H4 (cell line): Measurements from ENCODE around the gene RALGAPA2. TPM values are rescaled to one million over a fixed set of nuclear protein-coding genes. Genes with fewer than 3 reads are reported as not detected.
A peak's percentile ranks its signal among the peaks of the same experiment; 100 is the strongest.

Experiments used
- DNase-seq: peaks from one replicate; pipeline ENCODE4 v3.0.0-alpha.2; 2015; ENCODE audit warnings: low spot score
- total RNA-seq: library from RNA; depleted of rRNA; stranded (reverse); fragments of >200 nt; shearing (Covaris generic); gene quantifications from 2 replicates; pipeline ENCODE4 v1.2.3, GENCODE V29; 2014

Gene RALGAPA2
- total RNA-seq, 1 experiment from 2014 or later, result 4.5 TPM

- no peak for DNase-seq
Measured at GRCh38 chr20:20437314-20437713, 275.1 kb downstream of the RALGAPA2 start.

- no peak for DNase-seq
Measured at GRCh38 chr20:20436689-20437088, 275.8 kb downstream of the RALGAPA2 start.

GRCh38 chr20:20435453-20435852, 277.0 kb downstream of the RALGAPA2 start:
- no peak for DNase-seq

- DNase-seq, result no peak
Measured at GRCh38 chr20:20432618-20433286, 279.7 kb downstream of the RALGAPA2 start.

GRCh38 chr20:20430066-20430465, 282.4 kb downstream of the RALGAPA2 start:
- DNase-seq, result no peak

GRCh38 chr20:20428067-20428466, 284.4 kb downstream of the RALGAPA2 start:
- DNase-seq, result no peak

- no peak for DNase-seq
Measured at GRCh38 chr20:20427227-20427864, 285.1 kb downstream of the RALGAPA2 start.

GRCh38 chr20:20426655-20426907, 285.9 kb downstream of the RALGAPA2 start:
- DNase-seq, result no peak

- no peak for DNase-seq
Measured at GRCh38 chr20:20425823-20426654, 286.4 kb downstream of the RALGAPA2 start.

GRCh38 chr20:20423117-20423516, 289.3 kb downstream of the RALGAPA2 start:
- no peak for DNase-seq

- no peak for DNase-seq
Measured at GRCh38 chr20:20417876-20418676, 294.4 kb downstream of the RALGAPA2 start.

GRCh38 chr20:20415321-20415720, 297.1 kb downstream of the RALGAPA2 start:
- DNase-seq, result no peak

GRCh38 chr20:20414640-20415220, 297.7 kb downstream of the RALGAPA2 start:
- no peak for DNase-seq

- no peak for DNase-seq
Measured at GRCh38 chr20:20413810-20414281, 298.6 kb downstream of the RALGAPA2 start.

GRCh38 chr20:20412750-20413149, 299.7 kb downstream of the RALGAPA2 start:
- DNase-seq, result no peak

GRCh38 chr20:20411836-20412235, 300.6 kb downstream of the RALGAPA2 start:
- no peak for DNase-seq

- DNase-seq, result no peak
Measured at GRCh38 chr20:20411402-20411801, 301.0 kb downstream of the RALGAPA2 start.

- no peak for DNase-seq
Measured at GRCh38 chr20:20410678-20411077, 301.8 kb downstream of the RALGAPA2 start.

- DNase-seq, result no peak
Measured at GRCh38 chr20:20409331-20409730, 303.1 kb downstream of the RALGAPA2 start.

- peak; percentile 36 for DNase-seq
Measured at GRCh38 chr20:20407891-20408805, 304.3 kb downstream of the RALGAPA2 start.

GRCh38 chr20:20406306-20406705, 306.1 kb downstream of the RALGAPA2 start:
- DNase-seq, result no peak
